SK-N-SH (cell line): Measurements from ENCODE around the gene STIM2. TPM values are rescaled to one million over a fixed set of nuclear protein-coding genes. Genes with fewer than 3 reads are reported as not detected.

Experiments used
- CTCF ChIA-PET: fragments of 300-600, 350-600 bp; formaldehyde crosslinking; extraction: SDS; loops from one replicate; lab custom pipeline; 2021; lab: Yijun Ruan, JAX
- POLR2A ChIA-PET: fragments of 350-600 bp; sonication (Branson Sonifier 250); formaldehyde crosslinking; extraction: SDS; loops from one replicate; lab custom pipeline; 2020; ENCODE audit warnings: antibody characterized with exemption, inconsistent platforms; lab: Yijun Ruan, JAX
- DNase-seq: peaks from one replicate; pipeline ENCODE4 v3.0.0; 2012
- H2AFZ ChIP-seq: fragments of 200-600 bp; sonication (generic); 2 replicates; pipeline ENCODE4 v1.8.1; 2016; ENCODE audit warnings: antibody characterized with exemption, mild to moderate bottlenecking, low read depth
- H3F3A ChIP-seq: fragments of 200-600 bp; sonication (generic); replicated peaks from 2 replicates; pipeline ENCODE3; 2016; ENCODE audit warnings: antibody characterized with exemption, mild to moderate bottlenecking; ENCODE audit not compliant: insufficient read depth
- H3K27ac ChIP-seq, 2 experiments: fragments of 200-500 bp in 1 of 2; fragments of 200-600 bp in 1 of 2; sonication (Bioruptor generic) in 1 of 2; sonication (generic), shearing (Covaris generic) in 1 of 2; 2 replicates each; pipeline versions ENCODE4 v1.5.1 to v1.6.1; 2014 to 2016; ENCODE audit warnings: low read depth in 2 of 2, inconsistent platforms in 1 of 2, low read length in 1 of 2, mild to moderate bottlenecking in 1 of 2, mixed read lengths in 1 of 2
- H3K27me3 ChIP-seq: fragments of 200-600 bp; sonication (generic), shearing (Covaris generic); 2 replicates; pipeline ENCODE4 v1.6.1; 2016; ENCODE audit warnings: mixed run types; ENCODE audit not compliant: insufficient read depth
- H3K36me3 ChIP-seq, 2 experiments: fragments of 200-500 bp in 1 of 2; fragments of 200-600 bp in 1 of 2; sonication (Bioruptor generic) in 1 of 2; sonication (generic) in 1 of 2; replicated peaks in 1 of 2; 2 replicates each; pipeline versions ENCODE3 to v1.5.1; 2014 to 2016; ENCODE audit warnings: low read length in 1 of 2, mild to moderate bottlenecking in 1 of 2; ENCODE audit not compliant: insufficient read depth in 2 of 2, control insufficient read depth in 1 of 2
- H3K4me1 ChIP-seq, 2 experiments: fragments of 200-500 bp in 1 of 2; fragments of 200-600 bp in 1 of 2; sonication (Bioruptor generic) in 1 of 2; sonication (generic), shearing (Covaris generic) in 1 of 2; 2 replicates each; pipeline versions ENCODE4 v1.5.1 to v1.6.1; 2014 to 2016; ENCODE audit warnings: low read depth in 1 of 2, low read length in 1 of 2, mixed run types in 1 of 2; ENCODE audit not compliant: insufficient read depth in 2 of 2, control insufficient read depth in 1 of 2
- H3K4me2 ChIP-seq: fragments of 200-600 bp; sonication (generic), shearing (Covaris generic); 2 replicates; pipeline ENCODE4 v1.6.1; 2017; ENCODE audit warnings: mixed run types
- H3K4me3 ChIP-seq, 2 experiments: fragments of 200-500 bp in 1 of 2; fragments of 200-600 bp in 1 of 2; sonication (Bioruptor generic) in 1 of 2; sonication (generic), shearing (Covaris generic) in 1 of 2; 2 replicates each; pipeline versions ENCODE4 v1.5.1 to v1.8.1; 2014 to 2016; ENCODE audit warnings: low read depth in 2 of 2, inconsistent platforms in 1 of 2, low read length in 1 of 2, mild to moderate bottlenecking in 1 of 2, mixed read lengths in 1 of 2, moderate library complexity in 1 of 2
- H3K79me2 ChIP-seq: fragments of 200-600 bp; sonication (generic); 2 replicates; pipeline ENCODE4 v1.8.1; 2017; ENCODE audit warnings: mild to moderate bottlenecking; ENCODE audit not compliant: insufficient read depth
- H3K9ac ChIP-seq: fragments of 200-600 bp; sonication (generic); 2 replicates; pipeline ENCODE4 v1.6.1; 2017; ENCODE audit warnings: mixed run types
- H3K9me2 ChIP-seq: fragments of 200-600 bp; sonication (generic); 2 replicates; pipeline ENCODE4 v1.6.1; 2017; ENCODE audit warnings: mixed run types
- H3K9me3 ChIP-seq: fragments of 200-600 bp; sonication (generic); 2 replicates; pipeline ENCODE4 v1.6.1; 2017; ENCODE audit warnings: mixed run types, mild to moderate bottlenecking, moderate library complexity
- H4K20me1 ChIP-seq: fragments of 200-600 bp; sonication (generic); 2 replicates; pipeline ENCODE4 v1.6.1; 2017; ENCODE audit warnings: mild to moderate bottlenecking, mixed run types; ENCODE audit not compliant: insufficient read depth
- CHD2 ChIP-seq: fragments of 150-350 bp; IDR thresholded peaks from 2 replicates; pipeline ENCODE4 v1.6.1; 2018; ENCODE audit warnings: low read length; ENCODE audit not compliant: partially characterized antibody
- EP300 ChIP-seq, 2 experiments: IDR thresholded peaks; 2 replicates each; pipeline versions ENCODE4 v1.4.0 to v1.6.1; 2012; ENCODE audit warnings: borderline replicate concordance in 1 of 2, low read depth in 1 of 2, low read length in 1 of 2
- FOXM1 ChIP-seq: IDR thresholded peaks from 2 replicates; pipeline ENCODE4 v1.4.0; 2012; ENCODE audit warnings: low read depth, mild to moderate bottlenecking
- IRF3 ChIP-seq: fragments of 150-350 bp; IDR thresholded peaks from 2 replicates; pipeline ENCODE4 v1.6.1; 2016; ENCODE audit warnings: mild to moderate bottlenecking, low read depth, low read length
- NFIC ChIP-seq: IDR thresholded peaks from 2 replicates; pipeline ENCODE4 v1.4.0; 2012; ENCODE audit warnings: borderline replicate concordance
- NRF1 ChIP-seq: IDR thresholded peaks from 2 replicates; pipeline ENCODE4 v1.6.1; 2012; ENCODE audit warnings: low read depth, mild to moderate bottlenecking, low read length
- POLR2AphosphoS5 ChIP-seq: IDR thresholded peaks from 2 replicates; pipeline ENCODE4 v1.6.1; 2012; ENCODE audit warnings: low read depth, low read length
- RAD21 ChIP-seq: IDR thresholded peaks from 2 replicates; pipeline ENCODE4 v1.6.1; 2012; ENCODE audit warnings: mild to moderate bottlenecking, low read length
- REST ChIP-seq: IDR thresholded peaks from 2 replicates; pipeline ENCODE4 v1.6.1; 2012; ENCODE audit warnings: mild to moderate bottlenecking, low read depth, low read length, moderate library complexity
- RFX5 ChIP-seq: IDR thresholded peaks from 2 replicates; pipeline ENCODE4 v1.6.1; 2012; ENCODE audit warnings: mild to moderate bottlenecking, improper control_type of control experiment, low read length
- TEAD4 ChIP-seq: IDR thresholded peaks from 2 replicates; pipeline ENCODE4 v1.4.0; 2012; ENCODE audit warnings: mild to moderate bottlenecking, borderline replicate concordance; ENCODE audit not compliant: insufficient read depth
- WGBS: methylation state at CpG from one replicate; pipeline ENCODE4 v1.1.6; 2017; ENCODE audit warnings: low lambda C conversion rate; 5-methylcytosine and 5-hydroxymethylcytosine counted together
- polyA plus RNA-seq, 3 experiments: library from polyadenylated mRNA; depleted of rRNA; stranded (reverse); fragments of >200 nt; gene quantifications; 2 replicates each; pipeline ENCODE4 v1.2.3, GENCODE V29; 2012
- TF ChIP-seq, protein P1 (sequence below): IDR thresholded peaks from 2 replicates; pipeline ENCODE4; 2012
- TF ChIP-seq, protein P2 (sequence below): IDR thresholded peaks from 2 replicates; pipeline ENCODE4 v1.4.0; 2012; ENCODE audit warnings: low read depth, borderline replicate concordance
- TF ChIP-seq, protein P3 (sequence below): fragments of 200-600 bp; sonication (generic); IDR thresholded peaks from 2 replicates; pipeline ENCODE4 v1.6.1; 2017; ENCODE audit warnings: antibody characterized with exemption, mild to moderate bottlenecking, moderate library complexity

Gene STIM2
- polyA plus RNA-seq, 1 of the 3 experiments (the other 2 are of a cell fraction) = 14.7 TPM

- TF ChIP-seq, protein P1, sequence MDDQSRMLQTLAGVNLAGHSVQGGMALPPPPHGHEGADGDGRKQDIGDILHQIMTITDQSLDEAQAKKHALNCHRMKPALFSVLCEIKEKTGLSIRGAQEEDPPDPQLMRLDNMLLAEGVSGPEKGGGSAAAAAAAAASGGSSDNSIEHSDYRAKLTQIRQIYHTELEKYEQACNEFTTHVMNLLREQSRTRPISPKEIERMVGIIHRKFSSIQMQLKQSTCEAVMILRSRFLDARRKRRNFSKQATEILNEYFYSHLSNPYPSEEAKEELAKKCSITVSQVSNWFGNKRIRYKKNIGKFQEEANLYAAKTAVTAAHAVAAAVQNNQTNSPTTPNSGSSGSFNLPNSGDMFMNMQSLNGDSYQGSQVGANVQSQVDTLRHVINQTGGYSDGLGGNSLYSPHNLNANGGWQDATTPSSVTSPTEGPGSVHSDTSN = no peak
- TF ChIP-seq IRF3 (no peak), NFIC (no peak)
- POLR2A ChIA-PET = no interaction called here
- no peaks in the 10 kb centered on the region for H3F3A ChIP-seq
- H3K4me1 ChIP-seq = no peaks in the 10 kb centered on the region; a peak in 1 of 4 replicates
- no peaks in the 10 kb centered on the region for H3K79me2 ChIP-seq
- no peaks in the 10 kb centered on the region for H3K9me2 ChIP-seq
- DNase-seq = no peak
- H3K4me2 ChIP-seq = no peak overlapping the region
- H3K36me3 ChIP-seq = peaks cover 7 to 10% of the 10 kb centered on the region in 2 experiments
- H3K27me3 ChIP-seq = no peaks in the 10 kb centered on the region
- H3K9me3 ChIP-seq = no peaks in the 10 kb centered on the region
- H4K20me1 ChIP-seq = no peaks in the 10 kb centered on the region
- CTCF ChIA-PET = no interaction called here
- no peak overlapping the region for H3K27ac ChIP-seq
- 98% methylated on average over 2 of the region's 2 CpGs for WGBS
- H3K4me3 ChIP-seq = no peak overlapping the region
- H3K9ac ChIP-seq = no peak overlapping the region
- no peak overlapping the region for H2AFZ ChIP-seq
Observed at GRCh38 chr4:26995316-26995715, 134.7 kb downstream of the STIM2 start.

GRCh38 chr4:26996745-26997144 is 136.1 kb downstream of the STIM2 start:
- Histone ChIP-seq H3K79me2 (no peaks in the 10 kb centered on the region), H3K9ac (no peak overlapping the region), H3K4me2 (no peak overlapping the region), H4K20me1 (no peaks in the 10 kb centered on the region), H3K9me3 (no peaks in the 10 kb centered on the region), H3K27me3 (no peaks in the 10 kb centered on the region), H2AFZ (no peak overlapping the region), H3K27ac (no peak overlapping the region), H3K4me3 (no peak overlapping the region), H3F3A (no peaks in the 10 kb centered on the region), H3K4me1 (no peaks in the 10 kb centered on the region; a peak in 1 of 4 replicates), H3K36me3 (peaks cover 7 to 10% of the 10 kb centered on the region in 2 experiments), H3K9me2 (no peaks in the 10 kb centered on the region)
- CTCF ChIA-PET = no interaction called here
- no peak for DNase-seq
- POLR2A ChIA-PET = no interaction called here
- TF ChIP-seq TEAD4 (no peak), RAD21 (no peak), REST (no peak), FOXM1 (no peak), IRF3 (no peak), RFX5 (no peak), CHD2 (no peak), NRF1 (no peak), EP300 (IDR thresholded peaks at IDR 0.05; ENCODE audit: borderline replicate concordance in 1 of 2, low read depth in 1 of 2, low read length in 1 of 2) (no peak), POLR2AphosphoS5 (no peak)
- TF ChIP-seq, protein P2, sequence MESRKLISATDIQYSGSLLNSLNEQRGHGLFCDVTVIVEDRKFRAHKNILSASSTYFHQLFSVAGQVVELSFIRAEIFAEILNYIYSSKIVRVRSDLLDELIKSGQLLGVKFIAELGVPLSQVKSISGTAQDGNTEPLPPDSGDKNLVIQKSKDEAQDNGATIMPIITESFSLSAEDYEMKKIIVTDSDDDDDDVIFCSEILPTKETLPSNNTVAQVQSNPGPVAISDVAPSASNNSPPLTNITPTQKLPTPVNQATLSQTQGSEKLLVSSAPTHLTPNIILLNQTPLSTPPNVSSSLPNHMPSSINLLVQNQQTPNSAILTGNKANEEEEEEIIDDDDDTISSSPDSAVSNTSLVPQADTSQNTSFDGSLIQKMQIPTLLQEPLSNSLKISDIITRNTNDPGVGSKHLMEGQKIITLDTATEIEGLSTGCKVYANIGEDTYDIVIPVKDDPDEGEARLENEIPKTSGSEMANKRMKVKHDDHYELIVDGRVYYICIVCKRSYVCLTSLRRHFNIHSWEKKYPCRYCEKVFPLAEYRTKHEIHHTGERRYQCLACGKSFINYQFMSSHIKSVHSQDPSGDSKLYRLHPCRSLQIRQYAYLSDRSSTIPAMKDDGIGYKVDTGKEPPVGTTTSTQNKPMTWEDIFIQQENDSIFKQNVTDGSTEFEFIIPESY = no peak
- TF ChIP-seq, protein P3, sequence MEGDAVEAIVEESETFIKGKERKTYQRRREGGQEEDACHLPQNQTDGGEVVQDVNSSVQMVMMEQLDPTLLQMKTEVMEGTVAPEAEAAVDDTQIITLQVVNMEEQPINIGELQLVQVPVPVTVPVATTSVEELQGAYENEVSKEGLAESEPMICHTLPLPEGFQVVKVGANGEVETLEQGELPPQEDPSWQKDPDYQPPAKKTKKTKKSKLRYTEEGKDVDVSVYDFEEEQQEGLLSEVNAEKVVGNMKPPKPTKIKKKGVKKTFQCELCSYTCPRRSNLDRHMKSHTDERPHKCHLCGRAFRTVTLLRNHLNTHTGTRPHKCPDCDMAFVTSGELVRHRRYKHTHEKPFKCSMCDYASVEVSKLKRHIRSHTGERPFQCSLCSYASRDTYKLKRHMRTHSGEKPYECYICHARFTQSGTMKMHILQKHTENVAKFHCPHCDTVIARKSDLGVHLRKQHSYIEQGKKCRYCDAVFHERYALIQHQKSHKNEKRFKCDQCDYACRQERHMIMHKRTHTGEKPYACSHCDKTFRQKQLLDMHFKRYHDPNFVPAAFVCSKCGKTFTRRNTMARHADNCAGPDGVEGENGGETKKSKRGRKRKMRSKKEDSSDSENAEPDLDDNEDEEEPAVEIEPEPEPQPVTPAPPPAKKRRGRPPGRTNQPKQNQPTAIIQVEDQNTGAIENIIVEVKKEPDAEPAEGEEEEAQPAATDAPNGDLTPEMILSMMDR = no peak
- TF ChIP-seq, protein P1 = no peak
